Measurements from ENCODE around the gene ABTB2. TPM values are rescaled to one million over a fixed set of nuclear protein-coding genes. Genes with fewer than 3 reads are reported as not detected.

The ABTB2 gene
- total RNA-seq, 2 experiments from 2014 or later: 0.06 to 0.09 TPM

- Histone ChIP-seq H2AFZ (ENCODE audit: low read length) (no peak overlapping the region), H3K36me3 (ENCODE audit: insufficient read depth, low read length) (peaks cover 55% of the 10 kb centered on the region), H3K27ac (ENCODE audit: low read depth, low read length, poor library complexity, severe bottlenecking) (peak overlapping the region; percentile 34), H3K79me2 (ENCODE audit: insufficient read depth, low read depth, low read length) (no peaks in the 10 kb centered on the region), H3K4me3 (ENCODE audit: low read depth, low read length, poor library complexity, severe bottlenecking) (no peak overlapping the region), H3K4me1 (ENCODE audit: insufficient read depth, low read length, poor library complexity, severe bottlenecking) (peaks cover 25% of the 10 kb centered on the region), H3K4me2 (ENCODE audit: low read length) (peak overlapping the region; percentile 39), H4K20me1 (ENCODE audit: insufficient read depth, low read length) (no peaks in the 10 kb centered on the region), H3K9me2 (ENCODE audit: insufficient read depth, low read length) (no peaks in the 10 kb centered on the region), H3K9me3 (ENCODE audit: low read length) (no peaks in the 10 kb centered on the region)
- no TSS peak for BruUV-seq (replicated peaks)
- ChIA-PET POLR2A (no interaction called here), CTCF (ENCODE audit: unreplicated experiment) (interaction anchor here (0.5 to 0.6 kb wide), 2 partner anchors 13 to 18 kb away, joined by 3 to 4 read pairs; no protein-coding TSS in a partner anchor)
- intact Hi-C loops (cut with micrococcal nuclease; ENCODE audit: unreplicated experiment): no loop called here
- peak; percentile 62 for DNase-seq (ENCODE audit: low spot score)
- TF ChIP-seq EZH2phosphoT487 (IDR thresholded peaks at IDR 0.05; ENCODE audit: borderline replicate concordance, low read depth, low read length) (no peak), CTCF (conservative IDR thresholded peaks at IDR 0.05; ENCODE audit: low read length) (no peak)
Measured at GRCh38 chr11:34154059-34154875, 203.5 kb downstream of the ABTB2 start.

GRCh38 chr11:34151916-34152845 lies 205.6 kb downstream of the ABTB2 start:
- peaks cover 76% of the 10 kb centered on the region for H3K36me3 ChIP-seq (ENCODE audit: insufficient read depth, low read length)
- ChIA-PET CTCF (ENCODE audit: unreplicated experiment) (interaction anchor here (0.5 to 0.6 kb wide), 2 partner anchors 164 to 1690 kb away, joined by 3 to 4 read pairs; no protein-coding TSS in a partner anchor), POLR2A (interaction anchor here (0.6 kb wide), 1 partner anchor 87 kb away, joined by 4 read pairs; no protein-coding TSS in a partner anchor)
- intact Hi-C loops (cut with micrococcal nuclease; ENCODE audit: unreplicated experiment): no loop called here
- H3K4me1 ChIP-seq (ENCODE audit: insufficient read depth, low read length, poor library complexity, severe bottlenecking): peaks cover 28% of the 10 kb centered on the region
- no peaks in the 10 kb centered on the region for H3K9me2 ChIP-seq (ENCODE audit: insufficient read depth, low read length)
- H4K20me1 ChIP-seq (ENCODE audit: insufficient read depth, low read length): no peaks in the 10 kb centered on the region
- no peak for DNase-seq (ENCODE audit: low spot score)
- H2AFZ ChIP-seq (ENCODE audit: low read length): no peak overlapping the region
- H3K79me2 ChIP-seq (ENCODE audit: insufficient read depth, low read depth, low read length): no peaks in the 10 kb centered on the region
- H3K27ac ChIP-seq (ENCODE audit: low read depth, low read length, poor library complexity, severe bottlenecking): no peak overlapping the region
- no peak overlapping the region for H3K4me3 ChIP-seq (ENCODE audit: low read depth, low read length, poor library complexity, severe bottlenecking)
- BruUV-seq (replicated peaks): no TSS peak
- no peak overlapping the region for H3K4me2 ChIP-seq (ENCODE audit: low read length)
- H3K9me3 ChIP-seq (ENCODE audit: low read length): no peaks in the 10 kb centered on the region
- no peak for TF ChIP-seq EZH2phosphoT487 (IDR thresholded peaks at IDR 0.05; ENCODE audit: borderline replicate concordance, low read depth, low read length)
- no peak for TF ChIP-seq CTCF (conservative IDR thresholded peaks at IDR 0.05; ENCODE audit: low read length)
